DND-41 (cell line): Measurements from ENCODE around the gene WDR47.

Source experiments
- EZH2 ChIP-seq: IDR thresholded peaks from 3 replicates; pipeline ENCODE4 v1.6.1; 2012; ENCODE audit warnings: borderline replicate concordance, low read depth, mild to moderate bottlenecking, moderate library complexity, low read length, inconsistent platforms; ENCODE audit not compliant: severe bottlenecking
- TF ChIP-seq, protein P1 (sequence below): IDR thresholded peaks from 2 replicates; pipeline ENCODE4 v1.5.1; 2012; ENCODE audit warnings: borderline replicate concordance, low read length, moderate library complexity, mild to moderate bottlenecking; ENCODE audit not compliant: poor library complexity, severe bottlenecking; ENCODE audit errors: extremely low read depth

DNA sequence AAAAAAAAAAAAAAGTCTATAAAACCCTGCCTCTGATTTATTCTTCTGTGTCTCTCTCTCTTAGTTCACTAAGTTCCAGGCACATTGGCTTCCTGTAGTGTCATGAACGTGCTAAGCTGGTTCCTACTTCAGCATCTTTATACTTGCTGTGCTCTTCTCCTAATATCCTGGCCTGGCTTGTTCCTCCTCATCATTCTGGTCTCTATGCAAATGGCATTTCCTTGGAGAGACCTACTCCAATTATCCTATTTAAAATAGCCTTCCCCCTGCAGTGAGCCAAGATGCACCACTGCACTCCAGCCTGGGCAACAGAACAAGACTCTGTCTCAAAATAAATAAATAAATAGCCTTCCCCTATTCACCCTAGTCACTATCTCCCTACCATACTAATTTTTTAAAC lies 69.0 kb downstream of the WDR47 start:
- TF ChIP-seq, protein P1, sequence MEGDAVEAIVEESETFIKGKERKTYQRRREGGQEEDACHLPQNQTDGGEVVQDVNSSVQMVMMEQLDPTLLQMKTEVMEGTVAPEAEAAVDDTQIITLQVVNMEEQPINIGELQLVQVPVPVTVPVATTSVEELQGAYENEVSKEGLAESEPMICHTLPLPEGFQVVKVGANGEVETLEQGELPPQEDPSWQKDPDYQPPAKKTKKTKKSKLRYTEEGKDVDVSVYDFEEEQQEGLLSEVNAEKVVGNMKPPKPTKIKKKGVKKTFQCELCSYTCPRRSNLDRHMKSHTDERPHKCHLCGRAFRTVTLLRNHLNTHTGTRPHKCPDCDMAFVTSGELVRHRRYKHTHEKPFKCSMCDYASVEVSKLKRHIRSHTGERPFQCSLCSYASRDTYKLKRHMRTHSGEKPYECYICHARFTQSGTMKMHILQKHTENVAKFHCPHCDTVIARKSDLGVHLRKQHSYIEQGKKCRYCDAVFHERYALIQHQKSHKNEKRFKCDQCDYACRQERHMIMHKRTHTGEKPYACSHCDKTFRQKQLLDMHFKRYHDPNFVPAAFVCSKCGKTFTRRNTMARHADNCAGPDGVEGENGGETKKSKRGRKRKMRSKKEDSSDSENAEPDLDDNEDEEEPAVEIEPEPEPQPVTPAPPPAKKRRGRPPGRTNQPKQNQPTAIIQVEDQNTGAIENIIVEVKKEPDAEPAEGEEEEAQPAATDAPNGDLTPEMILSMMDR, result no peak
- no peak for TF ChIP-seq EZH2
